Measurements from ENCODE around the gene YTHDF2. TPM values are rescaled to one million over a fixed set of nuclear protein-coding genes. Genes with fewer than 3 reads are reported as not detected.

Gene YTHDF2
- total RNA-seq, 1 experiment from 2014 or later, result 200 TPM

- Histone ChIP-seq H2BK20ac (ENCODE audit: low read depth, low read length, poor library complexity, severe bottlenecking) (no peak overlapping the region), H3K79me1 (ENCODE audit: insufficient read depth, low read depth, low read length, poor library complexity, severe bottlenecking) (no peaks in the 10 kb centered on the region), H4K91ac (ENCODE audit: insufficient read length, low read depth, low read length) (no peak overlapping the region), H4K5ac (ENCODE audit: insufficient read length, low read depth, low read length) (no peak overlapping the region), H3K4me1 (ENCODE audit: insufficient read depth, low read length) (no peaks in the 10 kb centered on the region), H3K23ac (ENCODE audit: insufficient read length, low read depth, low read length) (no peak overlapping the region), H4K8ac (replicated peaks; ENCODE audit: insufficient read length, low read depth, low read length) (no peak overlapping the region), H3K9ac (ENCODE audit: extremely low read depth, insufficient read length, low read length) (no peak overlapping the region), H2BK15ac (ENCODE audit: low read depth, low read length) (no peak overlapping the region), H2BK120ac (ENCODE audit: low read depth, low read length, poor library complexity, severe bottlenecking) (no peak overlapping the region), H3K27ac (ENCODE audit: insufficient read length, low read depth, low read length) (no peak overlapping the region), H2AFZ (ENCODE audit: low read length) (no peak overlapping the region), H2BK5ac (ENCODE audit: insufficient read length, low read length) (no peak overlapping the region), H3K23me2 (ENCODE audit: insufficient read length, low read depth, low read length, poor library complexity, severe bottlenecking) (no peaks in the 10 kb centered on the region), H3K56ac (ENCODE audit: insufficient read length, low read depth, low read length) (no peak overlapping the region), H2AK5ac (ENCODE audit: insufficient read length, low read length) (no peak overlapping the region), H3K4me2 (ENCODE audit: insufficient read depth, insufficient read length, low read length) (no peak overlapping the region), H3K14ac (ENCODE audit: insufficient read depth, low read length) (no peak overlapping the region), H3K79me2 (ENCODE audit: insufficient read depth, low read length) (no peaks in the 10 kb centered on the region), H3T11ph (ENCODE audit: low read length) (no peak overlapping the region), H3K27me3 (ENCODE audit: insufficient read depth, low read length) (no peaks in the 10 kb centered on the region), H3K9me3 (ENCODE audit: control insufficient read depth, low read depth, low read length) (no peaks in the 10 kb centered on the region), H2BK12ac (ENCODE audit: insufficient read length, low read depth, low read length) (no peak overlapping the region), H3K18ac (ENCODE audit: insufficient read length, low read depth, low read length) (no peak overlapping the region), H3K4ac (ENCODE audit: low read depth, low read length) (no peak overlapping the region), H4K20me1 (ENCODE audit: control insufficient read depth, insufficient read depth, insufficient read length) (no peaks in the 10 kb centered on the region)
- TF ChIP-seq CTCF (conservative IDR thresholded peaks at IDR 0.05), result no peak
- Mint-ChIP-seq H3K27ac (no peak overlapping the region), H3K27me3 (ENCODE audit: low read depth) (peaks cover 4% of the 10 kb centered on the region; the same call in 1 of the 2 replicates), H3K4me1 (peaks cover 3 to 13% of the 10 kb centered on the region in 2 experiments; a peak in 2 of 4 replicates), H3K4me3 (no peak overlapping the region), H3K36me3 (ENCODE audit: insufficient read depth in 1 of 3, low read depth in 3 of 3) (peaks cover 0 to 3% (median 0%) of the 10 kb centered on the region in 3 experiments; a peak in 1 of 7 replicates), H3K9me3 (no peaks in the 10 kb centered on the region)
- WGBS (ENCODE audit: extremely low coverage, insufficient read length, low lambda C conversion rate), result no CpG with 5 or more reads among the region's 9 CpGs
- no peak for DNase-seq
These were observed 52.7 kb downstream of the YTHDF2 start for GRCh38 chr1:28789412-28789811.

All from H9 (cell line).